ENCODE measurements around the gene ALDH1L1. TPM values are rescaled to one million over a fixed set of nuclear protein-coding genes. Genes with fewer than 3 reads are reported as not detected.

Gene ALDH1L1
- total and polyA plus RNA-seq, 2 of the 13 experiments (the other 11 are each of a cell fraction or from before 2014, with no cell fraction given) = 11.2 to 28.7 TPM

DNA sequence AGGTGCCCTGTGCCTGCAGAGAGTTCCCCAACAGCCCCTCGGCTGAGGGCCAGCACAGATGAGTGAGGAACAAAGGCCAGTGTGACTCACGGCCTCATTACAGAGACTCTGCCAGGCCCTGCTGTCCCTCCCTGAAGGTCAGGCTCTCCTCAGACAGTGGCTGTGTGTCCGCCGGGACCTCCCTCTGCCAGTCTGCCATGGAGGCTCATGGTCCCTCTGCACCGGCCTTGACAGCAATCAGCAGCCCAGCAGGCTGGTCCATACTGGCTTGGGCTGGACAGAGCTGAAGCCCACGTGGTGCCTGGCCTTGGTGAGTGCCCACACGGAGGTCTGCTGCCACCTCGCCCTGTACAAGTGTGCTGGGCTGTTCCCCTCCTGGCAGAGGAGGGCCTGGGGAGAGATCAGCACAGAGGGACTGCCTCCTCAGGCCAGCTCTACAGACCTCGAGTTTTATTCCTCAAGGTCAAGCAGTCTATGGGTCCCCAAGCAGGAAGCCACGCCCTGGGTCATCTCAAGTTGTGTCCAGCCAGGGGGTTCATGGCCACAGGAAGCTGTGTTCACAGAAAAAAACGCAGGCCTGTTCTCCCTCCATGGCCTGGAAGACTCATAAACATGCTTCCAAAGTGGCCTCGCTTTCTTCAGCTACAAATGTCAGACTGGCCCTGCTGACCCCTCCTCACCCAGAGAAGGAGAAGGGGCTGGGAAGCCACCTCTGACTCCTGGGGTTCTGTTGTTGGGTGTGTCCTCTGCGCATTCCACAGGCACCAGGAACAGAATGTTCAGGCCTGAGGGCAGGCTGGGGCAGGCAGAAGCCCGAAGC is 123.5 kb downstream of the ALDH1L1 start (continued):
- TF ChIP-seq, protein P1, sequence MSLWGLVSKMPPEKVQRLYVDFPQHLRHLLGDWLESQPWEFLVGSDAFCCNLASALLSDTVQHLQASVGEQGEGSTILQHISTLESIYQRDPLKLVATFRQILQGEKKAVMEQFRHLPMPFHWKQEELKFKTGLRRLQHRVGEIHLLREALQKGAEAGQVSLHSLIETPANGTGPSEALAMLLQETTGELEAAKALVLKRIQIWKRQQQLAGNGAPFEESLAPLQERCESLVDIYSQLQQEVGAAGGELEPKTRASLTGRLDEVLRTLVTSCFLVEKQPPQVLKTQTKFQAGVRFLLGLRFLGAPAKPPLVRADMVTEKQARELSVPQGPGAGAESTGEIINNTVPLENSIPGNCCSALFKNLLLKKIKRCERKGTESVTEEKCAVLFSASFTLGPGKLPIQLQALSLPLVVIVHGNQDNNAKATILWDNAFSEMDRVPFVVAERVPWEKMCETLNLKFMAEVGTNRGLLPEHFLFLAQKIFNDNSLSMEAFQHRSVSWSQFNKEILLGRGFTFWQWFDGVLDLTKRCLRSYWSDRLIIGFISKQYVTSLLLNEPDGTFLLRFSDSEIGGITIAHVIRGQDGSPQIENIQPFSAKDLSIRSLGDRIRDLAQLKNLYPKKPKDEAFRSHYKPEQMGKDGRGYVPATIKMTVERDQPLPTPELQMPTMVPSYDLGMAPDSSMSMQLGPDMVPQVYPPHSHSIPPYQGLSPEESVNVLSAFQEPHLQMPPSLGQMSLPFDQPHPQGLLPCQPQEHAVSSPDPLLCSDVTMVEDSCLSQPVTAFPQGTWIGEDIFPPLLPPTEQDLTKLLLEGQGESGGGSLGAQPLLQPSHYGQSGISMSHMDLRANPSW (CRISPR knock-in tag; IDR thresholded peaks at IDR 0.05; ENCODE audit: borderline replicate concordance) = no peak
- no peak for TF ChIP-seq ZNF883 (CRISPR knock-in tag; IDR thresholded peaks at IDR 0.05; ENCODE audit: not compliant biosample characterization)
- TF ChIP-seq TBP (CRISPR knock-in tag; IDR thresholded peaks at IDR 0.05) = no peak
- TF ChIP-seq ZNF747 (CRISPR knock-in tag; IDR thresholded peaks at IDR 0.05; ENCODE audit: borderline replicate concordance) = no peak
- no peak for TF ChIP-seq ZFP90 (CRISPR knock-in tag; IDR thresholded peaks at IDR 0.05; ENCODE audit: borderline replicate concordance)
- no peak for TF ChIP-seq ZSCAN12 (CRISPR knock-in tag; IDR thresholded peaks at IDR 0.05)
- TF ChIP-seq ZNF460 (CRISPR knock-in tag; IDR thresholded peaks at IDR 0.05; ENCODE audit: borderline replicate concordance) = no peak
- TF ChIP-seq, protein P2, sequence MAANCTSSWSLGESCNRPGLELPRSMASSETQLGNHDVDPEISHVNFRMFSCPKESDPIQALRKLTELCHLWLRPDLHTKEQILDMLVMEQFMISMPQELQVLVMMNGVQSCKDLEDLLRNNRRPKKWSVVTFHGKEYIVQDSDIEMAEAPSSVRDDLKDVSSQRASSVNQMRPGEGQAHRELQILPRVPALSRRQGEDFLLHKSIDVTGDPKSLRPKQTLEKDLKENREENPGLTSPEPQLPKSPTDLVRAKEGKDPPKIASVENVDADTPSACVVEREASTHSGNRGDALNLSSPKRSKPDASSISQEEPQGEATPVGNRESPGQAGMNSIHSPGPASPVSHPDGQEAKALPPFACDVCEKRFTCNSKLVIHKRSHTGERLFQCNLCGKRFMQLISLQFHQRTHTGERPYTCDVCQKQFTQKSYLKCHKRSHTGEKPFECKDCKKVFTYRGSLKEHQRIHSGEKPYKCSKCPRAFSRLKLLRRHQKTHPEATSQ (CRISPR knock-in tag; IDR thresholded peaks at IDR 0.05; ENCODE audit: borderline replicate concordance) = no peak
- TF ChIP-seq ZNF232 (CRISPR knock-in tag; IDR thresholded peaks at IDR 0.05; ENCODE audit: borderline replicate concordance) = no peak
- no peak for TF ChIP-seq TBX3 (IDR thresholded peaks at IDR 0.05; ENCODE audit: borderline replicate concordance)
- TF ChIP-seq, protein P3, sequence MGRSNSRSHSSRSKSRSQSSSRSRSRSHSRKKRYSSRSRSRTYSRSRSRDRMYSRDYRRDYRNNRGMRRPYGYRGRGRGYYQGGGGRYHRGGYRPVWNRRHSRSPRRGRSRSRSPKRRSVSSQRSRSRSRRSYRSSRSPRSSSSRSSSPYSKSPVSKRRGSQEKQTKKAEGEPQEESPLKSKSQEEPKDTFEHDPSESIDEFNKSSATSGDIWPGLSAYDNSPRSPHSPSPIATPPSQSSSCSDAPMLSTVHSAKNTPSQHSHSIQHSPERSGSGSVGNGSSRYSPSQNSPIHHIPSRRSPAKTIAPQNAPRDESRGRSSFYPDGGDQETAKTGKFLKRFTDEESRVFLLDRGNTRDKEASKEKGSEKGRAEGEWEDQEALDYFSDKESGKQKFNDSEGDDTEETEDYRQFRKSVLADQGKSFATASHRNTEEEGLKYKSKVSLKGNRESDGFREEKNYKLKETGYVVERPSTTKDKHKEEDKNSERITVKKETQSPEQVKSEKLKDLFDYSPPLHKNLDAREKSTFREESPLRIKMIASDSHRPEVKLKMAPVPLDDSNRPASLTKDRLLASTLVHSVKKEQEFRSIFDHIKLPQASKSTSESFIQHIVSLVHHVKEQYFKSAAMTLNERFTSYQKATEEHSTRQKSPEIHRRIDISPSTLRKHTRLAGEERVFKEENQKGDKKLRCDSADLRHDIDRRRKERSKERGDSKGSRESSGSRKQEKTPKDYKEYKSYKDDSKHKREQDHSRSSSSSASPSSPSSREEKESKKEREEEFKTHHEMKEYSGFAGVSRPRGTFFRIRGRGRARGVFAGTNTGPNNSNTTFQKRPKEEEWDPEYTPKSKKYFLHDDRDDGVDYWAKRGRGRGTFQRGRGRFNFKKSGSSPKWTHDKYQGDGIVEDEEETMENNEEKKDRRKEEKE (IDR thresholded peaks at IDR 0.05) = no peak
- TF ChIP-seq ZNF598 (CRISPR knock-in tag; IDR thresholded peaks at IDR 0.05; ENCODE audit: borderline replicate concordance) = no peak
- TF ChIP-seq HNRNPK (IDR thresholded peaks at IDR 0.05; ENCODE audit: low read depth, low read length, poor library complexity, severe bottlenecking) = no peak
- TF ChIP-seq FOSL2 (CRISPR knock-in tag; IDR thresholded peaks at IDR 0.05) = peak; percentile 96
- TF ChIP-seq, protein P4, sequence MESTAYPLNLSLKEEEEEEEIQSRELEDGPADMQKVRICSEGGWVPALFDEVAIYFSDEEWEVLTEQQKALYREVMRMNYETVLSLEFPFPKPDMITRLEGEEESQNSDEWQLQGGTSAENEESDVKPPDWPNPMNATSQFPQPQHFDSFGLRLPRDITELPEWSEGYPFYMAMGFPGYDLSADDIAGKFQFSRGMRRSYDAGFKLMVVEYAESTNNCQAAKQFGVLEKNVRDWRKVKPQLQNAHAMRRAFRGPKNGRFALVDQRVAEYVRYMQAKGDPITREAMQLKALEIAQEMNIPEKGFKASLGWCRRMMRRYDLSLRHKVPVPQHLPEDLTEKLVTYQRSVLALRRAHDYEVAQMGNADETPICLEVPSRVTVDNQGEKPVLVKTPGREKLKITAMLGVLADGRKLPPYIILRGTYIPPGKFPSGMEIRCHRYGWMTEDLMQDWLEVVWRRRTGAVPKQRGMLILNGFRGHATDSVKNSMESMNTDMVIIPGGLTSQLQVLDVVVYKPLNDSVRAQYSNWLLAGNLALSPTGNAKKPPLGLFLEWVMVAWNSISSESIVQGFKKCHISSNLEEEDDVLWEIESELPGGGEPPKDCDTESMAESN (CRISPR knock-in tag; conservative IDR thresholded peaks at IDR 0.05) = no peak
- no peak for TF ChIP-seq SMAD1 (CRISPR knock-in tag; IDR thresholded peaks at IDR 0.05; ENCODE audit: borderline replicate concordance, low read depth)
- TF ChIP-seq, protein P5, sequence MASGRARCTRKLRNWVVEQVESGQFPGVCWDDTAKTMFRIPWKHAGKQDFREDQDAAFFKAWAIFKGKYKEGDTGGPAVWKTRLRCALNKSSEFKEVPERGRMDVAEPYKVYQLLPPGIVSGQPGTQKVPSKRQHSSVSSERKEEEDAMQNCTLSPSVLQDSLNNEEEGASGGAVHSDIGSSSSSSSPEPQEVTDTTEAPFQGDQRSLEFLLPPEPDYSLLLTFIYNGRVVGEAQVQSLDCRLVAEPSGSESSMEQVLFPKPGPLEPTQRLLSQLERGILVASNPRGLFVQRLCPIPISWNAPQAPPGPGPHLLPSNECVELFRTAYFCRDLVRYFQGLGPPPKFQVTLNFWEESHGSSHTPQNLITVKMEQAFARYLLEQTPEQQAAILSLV (CRISPR knock-in tag; IDR thresholded peaks at IDR 0.05; ENCODE audit: borderline replicate concordance) = no peak; the same call in 1 of the 2 replicates
- no peak for TF ChIP-seq CHD4 (IDR thresholded peaks at IDR 0.05; ENCODE audit: borderline replicate concordance, low read length)

Measured in HepG2 (cell line).